Parathyroid adenoma (tissue), 2 donors: ENCODE measurements around the gene AMDHD2.

ENCODE experiments used
- H2AFZ ChIP-seq: fragments of 300-600 bp; sonication (generic); one replicate; pipeline ENCODE4 v1.7.0; 2017; ENCODE audit warnings: antibody characterized with exemption, mild to moderate bottlenecking
- H3K27ac ChIP-seq: fragments of 300-600 bp; sonication (generic); one replicate; pipeline ENCODE4 v1.7.0; 2017
- H3K27me3 ChIP-seq: fragments of 300-600 bp; sonication (generic); one replicate; pipeline ENCODE4 v1.7.0; 2017; ENCODE audit warnings: low read length; ENCODE audit not compliant: control insufficient read depth, insufficient read depth
- H3K36me3 ChIP-seq: fragments of 300-600 bp; sonication (generic); one replicate; pipeline ENCODE4 v1.7.0; 2017; ENCODE audit warnings: low read length; ENCODE audit not compliant: control insufficient read depth, insufficient read depth
- H3K4me1 ChIP-seq: fragments of 300-600 bp; sonication (generic); one replicate; pipeline ENCODE4 v1.7.0; 2017; ENCODE audit warnings: control low read depth
- H3K4me2 ChIP-seq: fragments of 300-600 bp; sonication (generic); one replicate; pipeline ENCODE4 v1.7.0; 2017; ENCODE audit warnings: low read length
- H3K4me3 ChIP-seq: fragments of 300-600 bp; sonication (generic); one replicate; pipeline ENCODE4 v1.7.0; 2017; ENCODE audit warnings: low read depth, low read length
- H3K79me2 ChIP-seq: fragments of 300-600 bp; sonication (generic); one replicate; pipeline ENCODE4 v1.7.0; 2017; ENCODE audit warnings: control low read depth
- H3K9ac ChIP-seq: fragments of 300-600 bp; sonication (generic); one replicate; pipeline ENCODE4 v1.7.0; 2017; ENCODE audit warnings: mild to moderate bottlenecking
- H3K9me3 ChIP-seq: fragments of 300-600 bp; sonication (generic); one replicate; pipeline ENCODE4 v1.7.0; 2017; ENCODE audit warnings: low read length; ENCODE audit not compliant: control insufficient read depth
- CTCF ChIP-seq: fragments of 300-600 bp; sonication (generic); IDR thresholded peaks from one replicate; pipeline ENCODE4 v1.7.0; 2017; ENCODE audit warnings: antibody characterized with exemption, mild to moderate bottlenecking
- donor health status: primary hyperparathyroidism.

AMDHD2 gene

GRCh38 chr16:2507665-2508064 lies 12.5 kb upstream of the AMDHD2 start:
- no peak for TF ChIP-seq CTCF
- H3K4me1 ChIP-seq = peaks cover 12% of the 10 kb centered on the region
- H2AFZ ChIP-seq = no peak overlapping the region
- no peak overlapping the region for H3K4me3 ChIP-seq
- H3K36me3 ChIP-seq = no peaks in the 10 kb centered on the region
- H3K27ac ChIP-seq = no peak overlapping the region
- H3K4me2 ChIP-seq = no peak overlapping the region
- no peaks in the 10 kb centered on the region for H3K79me2 ChIP-seq
- H3K9me3 ChIP-seq = no peaks in the 10 kb centered on the region
- no peak overlapping the region for H3K9ac ChIP-seq
- no peaks in the 10 kb centered on the region for H3K27me3 ChIP-seq

- Histone ChIP-seq H3K9ac (no peak overlapping the region), H3K4me1 (peaks cover 18% of the 10 kb centered on the region), H3K27me3 (no peaks in the 10 kb centered on the region), H3K36me3 (no peaks in the 10 kb centered on the region), H3K9me3 (no peaks in the 10 kb centered on the region), H3K79me2 (no peaks in the 10 kb centered on the region), H3K27ac (no peak overlapping the region), H2AFZ (no peak overlapping the region), H3K4me3 (no peak overlapping the region), H3K4me2 (no peak overlapping the region)
- no peak for TF ChIP-seq CTCF
Measured at GRCh38 chr16:2508722-2509400, 11.3 kb upstream of the AMDHD2 start.

- H3K4me2 ChIP-seq = no peak overlapping the region
- H3K9ac ChIP-seq = no peak overlapping the region
- H3K4me3 ChIP-seq = no peak overlapping the region
- peak overlapping the region; percentile 99 for H3K27ac ChIP-seq
- no peak overlapping the region for H2AFZ ChIP-seq
- H3K4me1 ChIP-seq = peaks cover 29% of the 10 kb centered on the region
- no peak for TF ChIP-seq CTCF
- peaks cover 21% of the 10 kb centered on the region for H3K79me2 ChIP-seq
- no peaks in the 10 kb centered on the region for H3K9me3 ChIP-seq
- no peaks in the 10 kb centered on the region for H3K36me3 ChIP-seq
- H3K27me3 ChIP-seq = no peaks in the 10 kb centered on the region
Measured at GRCh38 chr16:2511128-2511800, 8.9 kb upstream of the AMDHD2 start.

- Histone ChIP-seq H3K27me3 (no peaks in the 10 kb centered on the region), H2AFZ (peak overlapping the region; percentile 92), H3K9ac (no peak overlapping the region), H3K4me3 (peak overlapping the region; percentile 72), H3K79me2 (peaks cover 30% of the 10 kb centered on the region), H3K4me1 (peaks cover 38% of the 10 kb centered on the region), H3K36me3 (no peaks in the 10 kb centered on the region), H3K9me3 (no peaks in the 10 kb centered on the region), H3K4me2 (peak overlapping the region; percentile 98), H3K27ac (peak overlapping the region; percentile 99)
- no peak for TF ChIP-seq CTCF
Measured at GRCh38 chr16:2511996-2512734, 8.0 kb upstream of the AMDHD2 start.
